Epidermal melanocyte (primary cell): ENCODE measurements around the gene AGPS.
"Not testable (repeated sequence)": the region's sequence is repeated elsewhere in the genome, so short reads cannot be mapped to it uniquely, and the experiment has no call there.

Experiments
- DNase-seq: peaks from one replicate; pipeline ENCODE4 v3.0.0; 2011; ENCODE audit warnings: low spot score; ENCODE audit not compliant: insufficient read length

AGPS gene

DNA sequence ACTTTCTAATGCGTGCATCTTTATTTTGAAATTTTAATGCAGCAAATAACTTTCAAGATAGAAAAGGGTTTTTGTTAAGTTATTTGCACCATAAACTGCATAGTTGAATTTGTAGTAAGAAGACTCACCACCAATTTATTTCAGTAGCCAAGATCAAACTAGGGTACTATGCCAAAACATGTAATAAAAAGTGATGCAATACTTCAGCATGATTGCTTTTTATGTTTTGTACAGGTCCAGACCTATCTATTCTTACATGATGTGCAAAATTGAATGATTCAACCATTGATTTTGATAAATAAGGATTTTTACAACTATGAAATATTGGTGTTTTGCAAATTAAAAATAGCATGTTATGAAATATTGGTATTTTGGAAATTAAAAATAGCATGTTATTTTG lies 26.7 kb downstream of the AGPS start:
- no peak for DNase-seq

DNA sequence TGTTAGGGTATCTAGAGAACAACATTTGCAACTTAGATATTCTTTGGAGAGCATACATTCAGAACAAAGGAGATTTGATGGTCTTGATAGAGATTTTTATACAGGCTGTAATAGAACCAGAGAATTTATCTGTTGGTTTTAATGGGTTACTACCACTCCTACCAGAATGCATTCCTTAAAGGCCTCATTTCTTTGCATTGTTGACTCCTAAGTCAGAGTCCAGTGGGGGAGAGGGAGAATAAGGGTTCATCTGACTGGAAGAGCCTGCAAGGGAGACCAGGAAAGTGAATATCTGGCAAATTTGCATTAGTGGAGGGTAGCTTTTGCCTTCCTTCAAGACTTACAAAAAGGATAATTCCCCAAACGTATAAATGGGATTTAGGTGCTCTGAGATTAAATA lies 29.7 kb downstream of the AGPS start:
- no peak for DNase-seq

DNA sequence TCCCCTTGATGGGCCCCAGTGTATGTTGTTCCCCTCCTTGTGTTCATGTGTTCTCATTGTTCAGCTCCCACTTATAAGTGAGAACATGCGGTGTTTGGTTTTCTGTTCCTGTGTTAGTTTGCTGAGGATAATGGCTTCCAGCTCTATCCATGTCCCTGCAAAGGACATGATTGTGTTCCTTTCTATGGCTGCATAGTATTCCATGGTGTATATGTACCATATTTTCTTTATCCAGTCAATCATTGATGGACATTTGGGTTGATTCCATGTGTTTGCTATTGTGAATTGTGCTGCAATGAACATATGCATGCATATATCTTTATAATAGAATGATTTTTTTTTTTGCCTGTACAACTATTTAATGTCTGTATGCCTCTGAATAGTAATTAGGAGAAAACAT lies 31.5 kb downstream of the AGPS start:
- DNase-seq: not testable (repeated sequence)

DNA sequence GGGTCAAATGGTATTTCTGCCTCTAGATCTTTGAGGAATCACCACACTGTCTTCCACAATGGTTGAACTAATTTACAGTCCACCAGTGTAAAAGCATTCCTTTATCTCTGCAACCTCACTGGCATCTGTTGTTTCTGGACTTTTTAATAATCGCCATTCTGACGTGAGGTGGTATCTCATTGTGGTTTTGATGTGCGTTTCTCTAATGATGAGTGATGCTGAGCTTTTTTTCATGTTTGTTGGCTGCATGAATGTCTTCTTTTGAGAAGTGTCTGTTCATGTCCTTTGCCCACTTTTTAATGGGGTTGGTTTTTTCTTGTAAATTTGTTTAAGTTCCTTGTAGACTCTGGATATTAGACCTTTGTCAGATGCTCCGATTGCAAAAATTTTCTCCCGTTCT lies 32.0 kb downstream of the AGPS start:
- DNase-seq: not testable (repeated sequence)

GRCh38 chr2:177427316-177427715 lies 34.7 kb downstream of the AGPS start:
- DNase-seq: no peak

GRCh38 chr2:177427936-177428335 lies 35.4 kb downstream of the AGPS start:
- DNase-seq: not testable (repeated sequence)

GRCh38 chr2:177429688-177430325 lies 37.2 kb downstream of the AGPS start:
- DNase-seq: no peak

DNA sequence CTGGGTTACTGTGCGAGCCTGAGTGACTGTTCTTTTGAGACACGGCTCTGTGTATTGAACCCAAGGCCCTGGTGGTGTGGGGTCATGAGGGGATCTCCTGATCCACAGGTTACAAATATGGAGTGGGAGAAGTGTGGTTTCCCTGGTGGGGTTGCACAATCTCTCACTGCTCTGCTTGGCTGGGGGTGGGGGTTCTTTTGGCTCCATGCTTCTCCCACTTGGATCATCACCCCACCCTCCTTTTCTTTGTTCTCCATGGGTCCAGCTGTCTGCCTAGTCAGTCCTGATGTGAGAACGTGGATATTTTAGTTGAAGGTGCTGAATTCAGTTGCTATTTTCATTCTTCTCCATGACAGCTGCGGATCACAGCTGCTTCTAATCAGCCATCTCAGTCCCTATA lies 37.8 kb downstream of the AGPS start:
- no peak for DNase-seq

- DNase-seq: not testable (repeated sequence)
Observed at GRCh38 chr2:177431111-177431725, 38.6 kb downstream of the AGPS start.

- no peak for DNase-seq
Observed at GRCh38 chr2:177432703-177433102, 40.1 kb downstream of the AGPS start.

DNA sequence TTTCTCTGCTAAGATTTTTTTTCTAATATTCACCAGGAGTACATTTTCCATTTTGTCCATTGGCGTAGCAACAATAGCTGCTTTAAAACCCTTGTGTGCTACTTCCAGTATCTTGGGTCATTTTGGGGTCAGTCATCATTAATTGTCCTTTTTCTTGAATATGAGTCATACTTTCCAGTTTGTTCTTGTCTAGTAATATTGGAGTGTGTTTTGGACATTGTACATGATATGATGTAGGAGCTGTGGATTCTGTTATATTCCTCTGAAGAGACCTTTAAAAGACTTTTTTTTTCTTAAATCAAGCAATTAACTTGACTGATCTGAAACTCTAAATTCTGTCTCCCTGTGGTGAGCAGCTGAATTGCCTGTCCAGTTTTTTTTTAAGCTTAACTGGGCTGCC lies 40.8 kb downstream of the AGPS start:
- DNase-seq: no peak

- DNase-seq: no peak
Observed at GRCh38 chr2:177434475-177434874, 41.9 kb downstream of the AGPS start.

- no peak for DNase-seq
Observed at GRCh38 chr2:177445200-177445599, 52.6 kb downstream of the AGPS start.

DNA sequence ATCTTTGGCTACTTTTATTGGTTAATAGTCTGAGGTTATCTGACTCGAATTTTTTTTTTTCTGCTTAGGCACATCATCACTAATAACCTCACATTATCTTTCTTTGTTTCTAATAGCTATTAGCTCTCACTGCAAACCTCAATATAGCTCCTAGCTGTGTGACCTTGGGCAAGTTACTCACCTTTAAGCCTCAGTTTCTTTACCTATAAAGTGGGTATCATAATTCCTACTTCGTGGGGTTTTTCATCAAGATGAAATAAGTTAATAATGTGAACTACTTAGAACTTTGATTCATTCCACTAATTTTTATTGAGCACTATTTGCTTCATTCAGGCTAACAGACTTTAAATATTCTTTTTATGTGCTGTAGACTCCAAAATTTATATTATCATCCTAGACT lies 55.5 kb downstream of the AGPS start:
- DNase-seq: no peak

GRCh38 chr2:177449159-177449558 lies 56.6 kb downstream of the AGPS start:
- no peak for DNase-seq

- no peak for DNase-seq
Observed at GRCh38 chr2:177455187-177455586, 62.6 kb downstream of the AGPS start.

GRCh38 chr2:177459756-177460155 lies 67.2 kb downstream of the AGPS start:
- DNase-seq: not testable (repeated sequence)

DNA sequence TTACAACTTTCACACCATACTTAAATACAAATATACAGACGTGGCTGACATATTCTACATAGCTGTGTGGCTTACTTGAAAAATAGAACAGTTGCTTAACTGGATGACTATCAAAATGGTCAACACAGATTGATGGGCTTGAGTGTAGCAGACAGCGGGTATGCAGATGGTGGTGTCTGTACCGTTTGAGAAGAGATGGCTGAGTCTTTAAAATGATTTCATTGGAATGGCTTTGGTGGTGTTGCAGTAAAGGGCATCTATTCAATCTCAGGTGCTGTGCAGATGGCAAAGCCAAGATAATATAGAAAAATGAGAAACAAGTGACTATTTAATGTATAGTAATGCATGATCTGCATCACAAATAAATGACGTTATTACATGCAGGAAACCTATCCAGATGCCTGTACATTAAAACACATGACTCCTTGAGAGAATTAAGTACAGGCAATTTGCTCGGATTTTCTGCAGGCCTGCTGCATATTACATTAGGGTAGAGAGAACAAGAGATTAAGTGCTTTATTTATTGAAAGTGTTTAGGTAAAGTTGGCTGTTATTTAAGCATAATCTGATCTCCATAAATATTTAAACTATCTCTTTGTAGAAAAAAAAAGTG lies 68.5 kb downstream of the AGPS start:
- no peak for DNase-seq

GRCh38 chr2:177464549-177464948 lies 72.0 kb downstream of the AGPS start:
- no peak for DNase-seq

GRCh38 chr2:177465400-177466138 lies 73.0 kb downstream of the AGPS start:
- DNase-seq: no peak

GRCh38 chr2:177466337-177467195 lies 74.0 kb downstream of the AGPS start:
- no peak for DNase-seq
